Erythroblast (primary cell): ENCODE results near the gene TCHH.
A peak's percentile ranks its signal among the peaks of the same experiment; 100 is the strongest.

Experiments used
- DNase-seq, 2 experiments: peaks; one replicate each; lab custom pipeline; 2025; lab: John Stamatoyannopoulos, UW
- GATA1 ChIP-seq: IDR thresholded peaks from 2 replicates; pipeline ENCODE4 v1.6.1; 2011; ENCODE audit warnings: low read depth, mild to moderate bottlenecking, control low read depth, low read length, moderate library complexity
- POLR2A ChIP-seq: IDR thresholded peaks from 2 replicates; pipeline ENCODE4 v1.6.1; 2011; ENCODE audit warnings: mild to moderate bottlenecking, low read length

Gene TCHH

DNA sequence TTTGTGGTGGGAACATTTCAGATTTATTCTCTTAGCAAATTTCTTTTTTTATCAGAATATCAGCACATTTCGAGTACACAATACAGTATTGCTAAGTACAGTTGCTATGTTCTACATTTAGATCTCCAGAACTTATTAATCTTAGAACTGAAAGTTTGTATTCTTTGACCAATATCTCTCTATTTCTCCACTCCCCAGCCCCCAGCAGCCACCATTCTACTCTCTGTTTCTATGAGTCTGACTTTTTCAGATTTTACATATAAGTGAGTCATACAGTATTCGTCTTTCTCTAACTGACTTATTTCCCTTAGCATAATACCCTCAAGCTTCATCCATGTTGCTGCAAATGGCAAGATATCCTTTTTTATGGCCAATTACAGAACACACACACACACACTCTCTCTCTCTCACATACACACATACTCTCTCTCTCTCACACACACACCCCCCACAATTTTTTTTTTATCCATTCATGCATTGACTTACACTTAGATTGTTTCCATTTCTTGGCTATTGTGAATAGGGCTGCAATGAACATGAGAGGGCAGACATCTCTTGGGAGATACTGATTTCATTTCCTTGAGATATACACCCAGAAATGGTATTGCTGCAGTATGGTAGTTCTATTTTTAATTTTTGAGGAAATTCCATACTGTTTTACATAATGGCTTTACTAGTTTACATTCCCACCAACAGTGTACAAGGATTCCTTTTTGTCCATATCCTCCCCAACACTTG is 28.1 kb upstream of the TCHH start:
- no peak for DNase-seq
- TF ChIP-seq POLR2A: no peak
- TF ChIP-seq GATA1: no peak

DNA sequence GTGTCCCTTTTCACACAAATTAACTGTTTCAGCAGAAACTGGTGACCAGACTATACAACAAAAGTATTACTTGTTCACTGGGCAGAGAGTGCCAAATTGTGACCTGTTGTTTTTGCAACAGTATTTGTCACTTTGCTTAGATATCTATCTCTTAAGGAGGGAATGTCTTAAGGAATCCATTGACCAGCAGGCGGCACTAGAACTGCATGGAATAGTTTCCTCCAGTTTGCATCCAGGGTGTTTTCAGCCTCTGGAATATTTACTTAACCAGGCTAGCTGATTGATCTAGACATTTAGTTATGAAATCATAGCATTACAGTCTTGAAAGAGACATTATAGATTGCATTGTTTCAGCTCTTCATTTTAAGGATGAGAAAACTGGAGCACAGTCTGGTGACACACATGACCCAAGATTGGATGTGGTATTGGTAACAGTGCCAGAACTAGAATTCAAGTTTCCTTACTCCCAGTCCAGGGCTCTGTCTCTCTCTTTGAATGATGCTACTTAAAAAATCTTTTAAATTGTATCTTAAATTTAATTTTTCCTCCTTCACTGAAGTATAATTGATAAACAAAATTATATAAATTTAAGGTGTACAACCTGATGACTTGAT is 26.8 kb upstream of the TCHH start:
- DNase-seq: peak; percentile 21 to 55
- TF ChIP-seq POLR2A: no peak

- TF ChIP-seq GATA1: no peak
- no peak for TF ChIP-seq POLR2A
- DNase-seq: no peak
Observed at GRCh38 chr1:152137215-152137614, 22.0 kb upstream of the TCHH start.

- TF ChIP-seq GATA1 (no peak), POLR2A (no peak)
- no peak for DNase-seq
Observed at GRCh38 chr1:152130186-152130585, 14.9 kb upstream of the TCHH start.

- no peak for DNase-seq
- TF ChIP-seq POLR2A (no peak), GATA1 (no peak)
Observed at GRCh38 chr1:152127673-152128072, 12.4 kb upstream of the TCHH start.

DNA sequence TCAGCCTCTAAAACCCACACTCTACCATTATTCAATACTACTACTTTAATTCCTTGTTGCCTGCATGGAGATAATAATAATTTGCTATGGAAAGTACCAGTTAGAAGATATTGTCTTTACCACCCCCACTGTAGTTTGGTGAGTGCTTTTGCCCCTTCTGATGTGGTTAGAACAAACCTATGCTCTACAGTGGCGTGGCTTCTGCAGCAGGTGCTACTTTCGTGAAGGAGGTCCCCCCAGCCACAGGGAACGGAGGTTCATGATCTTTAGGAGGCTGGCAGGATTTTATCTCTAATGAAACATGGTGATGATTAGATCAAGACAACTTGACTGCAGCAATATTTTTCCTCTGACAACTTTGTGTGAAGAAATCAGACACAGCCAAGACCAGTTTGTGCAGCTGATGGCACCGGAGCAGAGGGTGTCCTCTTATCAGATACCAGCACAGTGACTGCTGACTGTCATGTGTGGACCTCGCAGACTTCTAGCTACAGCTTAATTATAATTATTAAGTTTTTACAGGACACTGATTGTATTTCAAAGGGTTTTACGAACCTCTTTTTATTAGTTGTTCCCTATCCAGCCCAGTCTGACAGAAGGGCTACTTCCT is 10.7 kb upstream of the TCHH start:
- no peak for DNase-seq
- TF ChIP-seq POLR2A (no peak), GATA1 (no peak)

DNA sequence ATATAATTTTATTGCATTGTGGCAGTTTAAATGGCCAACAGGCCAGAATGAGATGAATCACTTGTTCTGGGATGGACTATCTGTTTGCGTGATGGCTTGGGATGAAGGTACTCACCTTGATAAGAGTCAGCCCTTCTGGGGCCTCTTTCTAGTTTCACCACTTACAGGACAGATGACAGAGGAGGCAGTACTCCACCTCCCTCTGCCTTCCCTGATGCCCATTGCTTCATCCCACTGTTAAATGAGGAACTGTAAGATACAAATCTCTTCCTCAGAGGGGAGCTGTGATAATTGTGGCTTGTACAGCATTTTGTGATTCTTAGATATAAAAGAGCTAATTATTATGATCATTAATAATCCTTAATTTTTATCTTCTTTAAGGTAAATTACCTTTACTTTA is 3.7 kb upstream of the TCHH start:
- TF ChIP-seq POLR2A (no peak), GATA1 (no peak)
- no peak for DNase-seq

DNA sequence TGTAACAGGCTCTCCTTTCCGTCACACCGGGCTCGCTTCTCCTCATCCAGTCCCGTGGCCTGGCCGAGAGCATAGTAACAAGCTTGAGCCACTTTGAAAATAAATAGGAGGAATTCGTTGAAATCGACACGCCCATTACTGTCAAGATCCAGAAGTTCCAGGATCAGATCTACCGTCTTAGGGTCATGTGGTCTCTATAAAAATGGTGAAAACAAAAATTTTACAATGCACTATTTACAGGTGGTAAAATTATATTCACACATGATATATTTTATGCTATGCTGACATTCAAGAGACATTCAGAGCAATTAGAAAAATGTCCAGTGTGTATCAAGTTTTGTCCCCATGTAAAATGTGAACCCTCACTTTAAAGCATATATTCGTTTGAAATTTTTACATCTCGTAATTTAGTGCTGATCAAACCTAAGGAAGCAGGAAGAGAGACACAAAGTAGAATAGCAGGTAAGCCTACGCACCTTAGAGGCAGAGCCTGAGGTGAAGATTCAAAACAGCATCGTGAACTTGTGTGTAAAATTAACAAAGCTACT is 2.3 kb downstream of the TCHH start:
- TF ChIP-seq POLR2A (no peak), GATA1 (no peak)
- DNase-seq: no peak

- DNase-seq: peak in 1 of 2 experiments; percentile 4
- TF ChIP-seq POLR2A: no peak
- no peak for TF ChIP-seq GATA1
Observed at GRCh38 chr1:152112101-152112884, 3.0 kb downstream of the TCHH start.

DNA sequence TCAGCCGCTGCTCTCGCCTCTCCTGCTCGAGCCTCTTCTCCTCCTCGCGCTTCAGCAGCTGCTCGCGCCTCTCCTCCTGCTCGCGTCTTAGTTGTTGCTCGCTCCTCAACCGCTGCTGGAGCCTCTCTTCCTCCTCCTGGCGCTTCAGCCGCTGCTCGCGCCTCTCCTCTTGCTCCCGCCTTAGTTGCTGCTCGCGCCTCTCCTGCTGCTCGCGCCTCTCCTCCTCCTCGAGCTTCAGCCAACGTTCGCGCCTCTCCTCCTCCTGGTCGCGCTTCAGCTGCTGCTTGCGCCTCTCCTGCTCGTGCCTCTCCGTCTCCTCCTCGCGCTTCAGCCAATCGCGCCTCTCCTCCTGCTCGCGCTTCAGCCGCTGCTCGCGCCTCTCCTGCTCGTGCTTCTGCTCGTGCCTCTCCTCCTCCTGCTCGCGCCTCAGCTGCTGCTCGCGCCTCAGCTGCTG is 3.7 kb downstream of the TCHH start:
- TF ChIP-seq POLR2A (no peak), GATA1 (no peak)
- peak in 1 of 2 experiments; percentile 40 for DNase-seq

GRCh38 chr1:152110860-152111514 is 4.3 kb downstream of the TCHH start:
- peak in 1 of 2 experiments; percentile 40 for DNase-seq
- TF ChIP-seq POLR2A (no peak), GATA1 (no peak)

DNA sequence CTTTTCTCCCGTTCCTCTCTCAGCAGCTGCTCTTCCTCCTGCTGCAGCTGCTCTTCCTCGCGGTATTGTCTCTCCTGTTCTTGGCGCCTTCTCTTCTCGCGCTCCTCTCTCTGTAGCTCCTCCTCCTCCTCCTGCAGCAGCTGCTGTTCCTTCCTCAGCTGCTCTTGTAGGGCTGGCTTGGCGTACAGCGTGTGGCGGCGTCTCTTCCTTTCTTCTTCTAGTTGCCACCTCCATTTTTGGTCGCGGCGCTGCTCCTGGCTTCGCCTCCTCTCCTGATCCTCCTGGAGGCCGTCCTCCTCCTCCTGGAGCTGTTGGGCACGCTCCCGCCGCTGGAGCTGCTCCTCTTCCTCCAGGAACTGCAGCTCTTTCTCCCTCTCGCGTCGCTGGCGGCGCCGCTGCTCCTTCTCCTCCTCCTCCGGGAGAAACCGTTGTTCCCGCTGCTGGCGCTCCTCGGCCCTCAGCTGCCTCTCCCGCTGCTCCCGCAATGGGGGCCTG is 4.8 kb downstream of the TCHH start:
- no peak for DNase-seq
- TF ChIP-seq POLR2A: no peak
- TF ChIP-seq GATA1: no peak

DNA sequence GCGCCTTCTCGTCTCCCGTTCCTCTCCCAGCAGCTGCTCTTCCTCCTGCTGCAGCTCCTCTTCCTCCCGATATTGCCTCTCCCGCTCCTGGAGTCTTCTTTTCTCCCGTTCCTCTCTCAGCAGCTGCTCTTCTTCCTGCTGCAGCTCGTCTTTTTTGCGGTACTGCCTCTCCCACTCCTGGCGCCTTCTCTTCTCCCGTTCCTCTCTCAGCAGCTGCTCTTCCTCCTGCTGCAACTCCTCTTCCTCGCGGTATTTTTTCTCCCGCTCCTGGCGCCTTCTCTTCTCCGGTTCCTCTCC is 5.3 kb downstream of the TCHH start:
- no peak for DNase-seq

More for the DNA sequence above, 5.3 kb downstream of the TCHH start:
- TF ChIP-seq GATA1 (no peak), POLR2A (no peak)
